ENCODE measurements around the gene FMNL2.

- TF ChIP-seq, protein P1, sequence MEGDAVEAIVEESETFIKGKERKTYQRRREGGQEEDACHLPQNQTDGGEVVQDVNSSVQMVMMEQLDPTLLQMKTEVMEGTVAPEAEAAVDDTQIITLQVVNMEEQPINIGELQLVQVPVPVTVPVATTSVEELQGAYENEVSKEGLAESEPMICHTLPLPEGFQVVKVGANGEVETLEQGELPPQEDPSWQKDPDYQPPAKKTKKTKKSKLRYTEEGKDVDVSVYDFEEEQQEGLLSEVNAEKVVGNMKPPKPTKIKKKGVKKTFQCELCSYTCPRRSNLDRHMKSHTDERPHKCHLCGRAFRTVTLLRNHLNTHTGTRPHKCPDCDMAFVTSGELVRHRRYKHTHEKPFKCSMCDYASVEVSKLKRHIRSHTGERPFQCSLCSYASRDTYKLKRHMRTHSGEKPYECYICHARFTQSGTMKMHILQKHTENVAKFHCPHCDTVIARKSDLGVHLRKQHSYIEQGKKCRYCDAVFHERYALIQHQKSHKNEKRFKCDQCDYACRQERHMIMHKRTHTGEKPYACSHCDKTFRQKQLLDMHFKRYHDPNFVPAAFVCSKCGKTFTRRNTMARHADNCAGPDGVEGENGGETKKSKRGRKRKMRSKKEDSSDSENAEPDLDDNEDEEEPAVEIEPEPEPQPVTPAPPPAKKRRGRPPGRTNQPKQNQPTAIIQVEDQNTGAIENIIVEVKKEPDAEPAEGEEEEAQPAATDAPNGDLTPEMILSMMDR (IDR thresholded peaks at IDR 0.05): no peak
- no peak for TF ChIP-seq POLR2A (IDR thresholded peaks at IDR 0.05)
Observed at GRCh38 chr2:152367547-152368390, 32.8 kb downstream of the FMNL2 start.

All from esophagus squamous epithelium (tissue), 4 donors.